WERI-Rb-1 (cell line): ENCODE measurements around the gene WAC.
"Not testable (repeated sequence)": the region's sequence is repeated elsewhere in the genome, so short reads cannot be mapped to it uniquely, and the experiment has no call there.

Source experiments
- DNase-seq: peaks from one replicate; pipeline ENCODE4 v3.0.0-alpha.2; 2020
- H3K27ac ChIP-seq: fragments of 250-450 bp; sonication (Bioruptor Pico); 2 replicates; pipeline ENCODE4 v1.5.1; 2020; ENCODE audit warnings: mild to moderate bottlenecking, moderate library complexity
- H3K27me3 ChIP-seq: fragments of 250-450 bp; sonication (Bioruptor Pico); 2 replicates; pipeline ENCODE4 v1.5.1; 2021; ENCODE audit warnings: mild to moderate bottlenecking, low read depth, moderate library complexity; ENCODE audit not compliant: insufficient read depth, severe bottlenecking
- H3K36me3 ChIP-seq: fragments of 250-450 bp; sonication (Bioruptor Pico); 2 replicates; pipeline ENCODE4 v1.5.1; 2020; ENCODE audit warnings: mild to moderate bottlenecking, moderate library complexity
- H3K4me3 ChIP-seq: 2 replicates; pipeline ENCODE4 v1.5.1; 2011; ENCODE audit warnings: low read depth, mild to moderate bottlenecking, control low read depth, low read length
- H3K9me3 ChIP-seq: fragments of 250-450 bp; sonication (Bioruptor Pico); 2 replicates; pipeline ENCODE4 v1.5.1; 2021; ENCODE audit warnings: mild to moderate bottlenecking, moderate library complexity; ENCODE audit not compliant: severe bottlenecking
- CTCF ChIP-seq: IDR thresholded peaks from 2 replicates; pipeline ENCODE4 v1.5.1; 2011; ENCODE audit warnings: low read depth, mild to moderate bottlenecking, control low read depth, inconsistent platforms, low read length

Gene WAC

GRCh38 chr10:28564905-28565304, 32.0 kb downstream of the WAC start:
- Histone ChIP-seq H3K9me3 (no peaks in the 10 kb centered on the region), H3K27ac (no peak overlapping the region), H3K36me3 (peaks cover 5% of the 10 kb centered on the region), H3K4me3 (no peak overlapping the region), H3K27me3 (no peaks in the 10 kb centered on the region)
- DNase-seq, result no peak
- no peak for TF ChIP-seq CTCF

GRCh38 chr10:28566458-28567015, 33.6 kb downstream of the WAC start:
- TF ChIP-seq CTCF, result no peak
- Histone ChIP-seq H3K4me3 (no peak overlapping the region), H3K27ac (no peak overlapping the region), H3K9me3 (no peaks in the 10 kb centered on the region), H3K36me3 (peaks cover 5% of the 10 kb centered on the region), H3K27me3 (no peaks in the 10 kb centered on the region)
- no peak for DNase-seq

- peaks cover 5% of the 10 kb centered on the region; the same call in 1 of the 2 replicates for H3K36me3 ChIP-seq
- H3K27ac ChIP-seq, result no peak overlapping the region
- no peak for DNase-seq
Observed at GRCh38 chr10:28569506-28570159, 36.7 kb downstream of the WAC start.

GRCh38 chr10:28570598-28570997, 37.7 kb downstream of the WAC start:
- no peaks in the 10 kb centered on the region for H3K9me3 ChIP-seq
- no peak overlapping the region for H3K4me3 ChIP-seq
- TF ChIP-seq CTCF, result no peak
- H3K36me3 ChIP-seq, result peaks cover 5% of the 10 kb centered on the region; the same call in 1 of the 2 replicates
- no peak for DNase-seq
- no peaks in the 10 kb centered on the region for H3K27me3 ChIP-seq
- no peak overlapping the region for H3K27ac ChIP-seq

More at GRCh38 chr10:28569506-28570159, 36.7 kb downstream of the WAC start:
- TF ChIP-seq CTCF, result no peak
- H3K27me3 ChIP-seq, result no peaks in the 10 kb centered on the region
- no peak overlapping the region for H3K4me3 ChIP-seq
- no peaks in the 10 kb centered on the region for H3K9me3 ChIP-seq

- no peak for DNase-seq
- H3K27me3 ChIP-seq, result no peaks in the 10 kb centered on the region
- peaks cover 5% of the 10 kb centered on the region; the same call in 1 of the 2 replicates for H3K36me3 ChIP-seq
- no peak for TF ChIP-seq CTCF
- no peaks in the 10 kb centered on the region for H3K9me3 ChIP-seq
- no peak overlapping the region for H3K27ac ChIP-seq
- H3K4me3 ChIP-seq, result no peak overlapping the region
Observed at GRCh38 chr10:28571265-28571664, 38.3 kb downstream of the WAC start.

DNA sequence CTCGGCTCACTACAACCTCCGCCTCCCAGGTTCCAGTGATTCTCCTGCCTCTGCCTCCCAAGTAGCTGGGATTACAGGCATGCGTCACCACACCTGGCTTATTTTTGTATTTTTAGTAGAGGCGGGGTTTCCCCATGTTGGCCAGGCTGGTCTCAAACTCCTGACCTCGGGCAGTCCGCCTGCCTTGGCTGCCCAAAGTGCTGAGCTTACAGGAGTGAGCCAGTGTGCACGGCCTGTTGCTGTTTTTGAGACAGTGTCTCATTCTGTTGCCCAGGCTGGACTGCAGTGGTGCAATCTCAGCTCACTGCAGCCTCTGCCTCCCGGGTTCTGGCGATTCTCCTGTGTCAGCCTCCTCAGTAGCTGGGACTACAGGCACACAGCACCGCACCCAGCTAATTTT, 41.3 kb downstream of the WAC start:
- H3K4me3 ChIP-seq, H3K27ac ChIP-seq, H3K9me3 ChIP-seq, H3K27me3 ChIP-seq, H3K36me3 ChIP-seq, DNase-seq: not testable (repeated sequence)
